Fibroblast of pulmonary artery (primary cell): ENCODE results near the gene IL23A.

Source experiments
- DNase-seq: peaks from one replicate; pipeline ENCODE4 v3.0.0-alpha.2; 2010; ENCODE audit warnings: low read depth
- H3K4me3 ChIP-seq: replicated peaks from 2 replicates; pipeline ENCODE4 v1.5.1; 2011; ENCODE audit warnings: low read depth, mild to moderate bottlenecking, control low read depth, low read length, moderate library complexity
- CTCF ChIP-seq: IDR thresholded peaks from 2 replicates; pipeline ENCODE4 v1.5.1; 2011; ENCODE audit warnings: mild to moderate bottlenecking, control low read depth, low read length, inconsistent platforms; ENCODE audit errors: missing control alignments

The IL23A gene

DNA sequence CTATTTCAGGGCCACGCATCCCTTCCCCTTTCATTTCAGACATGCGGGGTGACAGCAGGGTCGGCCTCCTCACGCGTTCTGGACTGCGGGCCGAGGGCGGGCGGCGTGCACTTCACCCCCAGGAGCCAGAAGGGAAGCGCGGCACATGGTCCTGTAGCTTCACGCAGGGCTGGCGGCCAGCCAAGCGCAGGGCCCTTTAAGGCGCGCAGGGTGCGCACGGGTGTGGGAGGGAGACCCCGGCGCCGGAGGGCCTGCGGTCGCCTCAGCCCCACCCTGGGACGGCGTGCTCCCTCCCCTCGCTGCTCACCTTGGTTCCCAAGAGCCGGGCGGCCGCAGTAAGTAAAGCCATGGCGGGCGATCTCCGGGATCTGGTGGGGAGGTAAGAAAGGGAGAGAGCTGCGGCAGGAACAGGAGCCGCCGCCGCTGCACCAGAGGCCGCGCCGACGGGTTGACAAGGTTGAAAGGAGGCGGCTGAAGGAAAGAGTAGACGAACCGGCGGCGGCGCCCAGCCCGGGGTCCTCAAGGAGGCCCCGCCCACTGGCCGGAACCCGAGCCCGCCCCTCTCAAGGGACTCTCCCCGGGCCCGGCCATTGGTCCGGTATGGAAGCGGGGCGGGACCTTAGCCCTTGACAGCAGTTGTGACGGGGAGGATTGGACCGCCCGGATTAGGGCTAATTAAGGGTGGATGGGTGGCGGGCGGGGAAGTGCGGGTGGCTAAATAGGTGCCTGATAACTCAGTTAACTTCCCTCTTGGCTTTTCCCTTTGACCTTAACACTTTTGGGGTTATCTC, 38.6 kb upstream of the IL23A start, which contains the start of gene CS:
TSS of gene CS (minus strand) at position 478 of the 791 bp plus-strand sequence. CDS start at position 349, 129 bp downstream.
- peak; percentile 97 for DNase-seq
- TF ChIP-seq CTCF, result no peak

GRCh38 chr12:56300644-56301464, 37.8 kb upstream of the IL23A start:
- TF ChIP-seq CTCF, result no peak
- DNase-seq, result no peak

More for the DNA sequence above, 38.6 kb upstream of the IL23A start, which contains the start of gene CS:
- peak within 1 kb of the TSS; percentile 95 for H3K4me3 ChIP-seq

DNA sequence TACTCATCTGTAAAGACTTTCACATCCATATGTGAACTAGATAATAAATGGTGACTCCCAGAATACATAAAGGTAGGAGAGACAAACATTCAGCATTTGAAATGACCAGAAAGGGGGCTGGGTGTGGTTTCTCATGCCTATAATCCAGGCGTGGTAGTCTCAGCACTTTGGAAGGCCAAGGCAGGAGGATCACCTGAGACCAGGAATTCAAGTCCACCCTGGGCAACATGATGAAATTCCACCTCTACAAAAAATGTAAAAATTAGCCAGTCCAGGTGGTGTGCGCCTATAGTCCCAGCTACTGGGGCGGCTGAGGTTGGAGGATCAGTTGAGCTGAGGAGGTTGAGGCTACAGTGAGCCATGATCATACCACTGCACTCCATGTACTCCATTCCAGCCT, 34.4 kb upstream of the IL23A start:
- H3K4me3 ChIP-seq, result no peak overlapping the region
- TF ChIP-seq CTCF, result no peak
- DNase-seq, result no peak

More at GRCh38 chr12:56300644-56301464, 37.8 kb upstream of the IL23A start:
- H3K4me3 ChIP-seq, result peak overlapping the region; percentile 95

DNA sequence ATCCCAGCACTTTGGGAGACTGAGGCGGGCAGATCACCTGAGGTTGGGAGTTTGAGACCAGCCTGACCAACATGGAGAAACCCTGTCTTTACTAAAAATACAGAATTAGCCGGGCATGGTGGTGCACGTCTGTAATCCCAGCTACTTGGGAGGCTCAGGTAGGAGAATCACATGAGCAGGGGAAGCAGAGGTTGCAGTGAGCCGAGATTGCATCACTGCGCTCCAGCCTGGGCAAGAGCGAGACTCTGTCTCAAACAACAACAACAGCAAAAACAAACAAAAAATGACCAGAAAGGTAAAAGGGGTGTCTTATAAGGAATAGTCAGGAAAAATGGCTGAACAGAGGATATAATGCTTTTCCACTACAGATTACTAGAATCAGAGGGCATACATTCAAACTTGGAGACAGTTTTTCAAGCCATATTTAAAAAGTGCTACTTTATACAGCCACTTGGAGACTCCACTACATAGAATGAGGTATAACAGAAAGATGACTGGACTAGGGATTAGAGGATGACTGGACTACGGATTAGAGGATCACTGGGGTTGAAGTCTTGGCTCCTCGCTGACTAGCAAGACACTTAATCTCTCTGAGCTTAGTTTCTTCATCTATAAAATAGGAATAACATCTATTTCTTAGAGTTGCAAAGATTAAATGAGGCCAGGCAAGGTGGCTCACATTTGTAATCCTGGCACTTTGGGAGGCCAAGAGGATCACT, 33.7 kb upstream of the IL23A start:
- no peak for TF ChIP-seq CTCF
- no peak for DNase-seq
- no peak overlapping the region for H3K4me3 ChIP-seq

DNA sequence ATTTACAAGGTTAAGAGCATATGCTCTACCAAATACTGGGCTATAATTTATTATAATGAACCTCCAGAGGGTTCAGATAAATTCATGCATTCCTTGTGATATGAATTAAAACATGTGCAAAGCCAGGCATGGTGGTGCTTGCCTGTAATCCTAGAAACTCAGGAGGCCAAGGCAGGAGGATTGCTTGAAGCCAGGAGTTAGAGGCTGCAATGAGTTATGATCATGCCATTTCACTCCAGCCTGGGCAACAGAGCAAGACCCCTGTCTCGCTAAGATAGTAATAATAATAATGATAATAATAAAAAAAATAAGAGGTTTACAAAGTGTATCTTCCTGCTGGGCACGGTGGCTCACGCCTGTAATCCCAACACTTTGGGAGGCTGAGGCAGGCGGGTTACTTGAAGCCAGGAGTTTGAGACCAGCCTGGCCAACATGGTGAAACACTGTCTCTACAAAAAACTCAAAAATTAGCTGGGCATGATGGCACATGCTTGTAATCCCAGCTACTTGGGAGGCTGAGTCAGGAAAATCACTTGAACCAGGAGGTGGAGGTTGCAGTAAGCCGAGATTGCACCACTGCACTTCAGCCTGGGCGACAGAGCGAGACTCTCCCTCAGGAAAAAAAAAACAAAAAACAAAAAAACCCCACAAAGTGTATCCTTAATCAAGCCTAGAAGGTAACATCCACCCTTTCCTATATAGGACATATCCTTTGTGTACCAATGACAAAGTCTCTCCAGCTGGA, 31.3 kb upstream of the IL23A start:
- TF ChIP-seq CTCF, result no peak
- DNase-seq, result no peak
- H3K4me3 ChIP-seq, result no peak overlapping the region

DNA sequence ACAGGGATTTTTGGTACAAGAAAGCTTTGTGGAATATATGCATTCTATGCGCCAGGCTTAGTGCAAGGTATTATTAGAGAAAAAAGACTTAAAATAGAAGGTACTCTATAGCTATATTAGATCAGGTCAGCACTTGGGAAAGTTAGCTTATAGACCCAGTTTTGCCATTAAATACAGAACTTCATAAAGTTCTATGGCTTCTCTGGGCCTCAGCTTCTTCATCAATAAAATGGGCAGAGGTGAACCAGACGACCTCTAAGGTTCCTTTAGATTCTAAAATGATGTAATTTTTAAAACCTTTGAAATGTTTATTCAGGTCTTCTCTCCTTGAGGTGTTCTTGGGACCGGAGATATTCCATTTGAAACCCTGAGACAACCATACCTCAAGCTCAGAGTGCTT, 30.0 kb upstream of the IL23A start:
- no peak for TF ChIP-seq CTCF
- H3K4me3 ChIP-seq, result no peak overlapping the region
- DNase-seq, result no peak
